Stimulated activated memory B cell treated with anti-CD40 and anti-IgM and Interleukin-4, amounts not matched to agents 10 μg/mL and 1 μg/mL and 100 μg/mL, for 72 hours (primary cell): ENCODE measurements around the gene SYT8.
"Not testable (repeated sequence)": the region's sequence is repeated elsewhere in the genome, so short reads cannot be mapped to it uniquely, and the experiment has no call there.

Source experiments
- ATAC-seq: fragments of 150-1000 bp; cut with Tn5 transposase; 2 replicates; pipeline ENCODE4 v1.10.0; 2021
- H3K27ac Mint-ChIP-seq: one replicate; pipeline ENCODE4 v1.8.0; 2022; ENCODE audit warnings: mild to moderate bottlenecking, mixed read lengths
- H3K27me3 Mint-ChIP-seq: one replicate; pipeline ENCODE4 v1.8.0; 2022; ENCODE audit warnings: mixed read lengths
- H3K36me3 Mint-ChIP-seq: one replicate; pipeline ENCODE4 v1.8.0; 2022; ENCODE audit warnings: mixed read lengths
- H3K4me1 Mint-ChIP-seq: one replicate; pipeline ENCODE4 v1.8.0; 2022; ENCODE audit warnings: mixed read lengths
- H3K4me3 Mint-ChIP-seq: one replicate; pipeline ENCODE4 v1.8.0; 2022; ENCODE audit warnings: mild to moderate bottlenecking, moderate library complexity, mixed read lengths
- H3K9me3 Mint-ChIP-seq: one replicate; pipeline ENCODE4 v1.8.0; 2022; ENCODE audit warnings: mixed read lengths

Gene SYT8

GRCh38 chr11:1834779-1835670, at the start of gene SYT8:
Gene SYT8, plus strand, starts transcription at chr11:1834990. Its CDS starts 116 bp downstream, at chr11:1835106.
- Mint-ChIP-seq H3K4me3 (no peak within 1 kb of the TSS), H3K4me1 (peaks cover 21% of the 10 kb centered on the region), H3K9me3 (no peaks in the 10 kb centered on the region)

GRCh38 chr11:1785749-1786413, 48.9 kb upstream of the SYT8 start:
- H3K9me3 Mint-ChIP-seq, result no peaks in the 10 kb centered on the region
- H3K36me3 Mint-ChIP-seq, result no peaks in the 10 kb centered on the region
- peaks cover 19% of the 10 kb centered on the region for H3K4me1 Mint-ChIP-seq
- H3K27ac Mint-ChIP-seq, result no peak overlapping the region
- H3K4me3 Mint-ChIP-seq, result no peak overlapping the region
- no peaks in the 10 kb centered on the region for H3K27me3 Mint-ChIP-seq
- no peak for ATAC-seq

More at GRCh38 chr11:1834779-1835670, at the start of gene SYT8:
- Mint-ChIP-seq H3K27me3 (peaks cover 42% of the 10 kb centered on the region), H3K36me3 (no peaks in the 10 kb centered on the region), H3K27ac (no peak within 1 kb of the TSS)
- ATAC-seq, result no peak

GRCh38 chr11:1786466-1786865, 48.3 kb upstream of the SYT8 start:
- Mint-ChIP-seq H3K4me3 (no peak overlapping the region), H3K27ac (no peak overlapping the region), H3K36me3 (no peaks in the 10 kb centered on the region), H3K9me3 (no peaks in the 10 kb centered on the region), H3K4me1 (peaks cover 13% of the 10 kb centered on the region), H3K27me3 (no peaks in the 10 kb centered on the region)
- no peak for ATAC-seq

- Mint-ChIP-seq H3K27ac (no peak overlapping the region), H3K36me3 (no peaks in the 10 kb centered on the region), H3K9me3 (peaks cover 2% of the 10 kb centered on the region), H3K4me3 (no peak overlapping the region), H3K27me3 (peaks cover 42% of the 10 kb centered on the region), H3K4me1 (peaks cover 5% of the 10 kb centered on the region)
- ATAC-seq, result no peak
These were observed 42.9 kb upstream of the SYT8 start for GRCh38 chr11:1791912-1792311.

- Mint-ChIP-seq H3K36me3 (no peaks in the 10 kb centered on the region), H3K27ac (no peak overlapping the region), H3K9me3 (peaks cover 2% of the 10 kb centered on the region), H3K27me3 (peaks cover 48% of the 10 kb centered on the region), H3K4me1 (peaks cover 5% of the 10 kb centered on the region), H3K4me3 (no peak overlapping the region)
- no peak for ATAC-seq
These were observed 42.3 kb upstream of the SYT8 start for GRCh38 chr11:1792461-1792860.

GRCh38 chr11:1793081-1793480, 41.7 kb upstream of the SYT8 start:
- Mint-ChIP-seq H3K4me1 (peaks cover 5% of the 10 kb centered on the region), H3K36me3 (no peaks in the 10 kb centered on the region), H3K4me3 (no peak overlapping the region)

GRCh38 chr11:1796413-1797011, 38.3 kb upstream of the SYT8 start:
- Mint-ChIP-seq H3K4me1 (peaks cover 5% of the 10 kb centered on the region), H3K27me3 (peaks cover 70% of the 10 kb centered on the region), H3K27ac (no peak overlapping the region), H3K4me3 (no peak overlapping the region), H3K36me3 (no peaks in the 10 kb centered on the region), H3K9me3 (peaks cover 2% of the 10 kb centered on the region)
- no peak for ATAC-seq

More at GRCh38 chr11:1793081-1793480, 41.7 kb upstream of the SYT8 start:
- Mint-ChIP-seq H3K9me3 (peaks cover 2% of the 10 kb centered on the region), H3K27ac (no peak overlapping the region), H3K27me3 (peaks cover 52% of the 10 kb centered on the region)
- ATAC-seq, result no peak

- no peak overlapping the region for H3K27ac Mint-ChIP-seq
- H3K4me1 Mint-ChIP-seq, result peaks cover 3% of the 10 kb centered on the region
- H3K36me3 Mint-ChIP-seq, result no peaks in the 10 kb centered on the region
- no peak overlapping the region for H3K4me3 Mint-ChIP-seq
- peaks cover 73% of the 10 kb centered on the region for H3K27me3 Mint-ChIP-seq
- H3K9me3 Mint-ChIP-seq, result peaks cover under 1% of the 10 kb centered on the region
- ATAC-seq, result no peak
These were observed 37.2 kb upstream of the SYT8 start for GRCh38 chr11:1797391-1798125.

GRCh38 chr11:1803246-1803645, 31.5 kb upstream of the SYT8 start:
- Mint-ChIP-seq H3K27me3 (peaks cover 53% of the 10 kb centered on the region), H3K9me3 (no peaks in the 10 kb centered on the region), H3K36me3 (no peaks in the 10 kb centered on the region), H3K4me1 (no peaks in the 10 kb centered on the region), H3K4me3 (no peak overlapping the region), H3K27ac (no peak overlapping the region)
- ATAC-seq, result no peak

GRCh38 chr11:1803835-1804519, 30.8 kb upstream of the SYT8 start:
- ATAC-seq, H3K9me3 Mint-ChIP-seq: not testable (repeated sequence)

GRCh38 chr11:1805525-1805924, 29.3 kb upstream of the SYT8 start:
- Mint-ChIP-seq H3K9me3 (no peaks in the 10 kb centered on the region), H3K4me1 (no peaks in the 10 kb centered on the region), H3K36me3 (no peaks in the 10 kb centered on the region), H3K27ac (no peak overlapping the region), H3K4me3 (no peak overlapping the region), H3K27me3 (peaks cover 57% of the 10 kb centered on the region)
- ATAC-seq, result no peak

More at GRCh38 chr11:1803835-1804519, 30.8 kb upstream of the SYT8 start:
- H3K27me3 Mint-ChIP-seq, result peaks cover 47% of the 10 kb centered on the region
- not testable (repeated sequence) for H3K4me1 Mint-ChIP-seq, H3K4me3 Mint-ChIP-seq, H3K27ac Mint-ChIP-seq, H3K36me3 Mint-ChIP-seq

- no peaks in the 10 kb centered on the region for H3K9me3 Mint-ChIP-seq
- peaks cover 48% of the 10 kb centered on the region for H3K27me3 Mint-ChIP-seq
These were observed 27.4 kb upstream of the SYT8 start for GRCh38 chr11:1807264-1807995.

GRCh38 chr11:1810761-1811160, 24.0 kb upstream of the SYT8 start:
- Mint-ChIP-seq H3K4me1 (no peaks in the 10 kb centered on the region), H3K36me3 (peaks cover 6% of the 10 kb centered on the region), H3K9me3 (peaks cover 4% of the 10 kb centered on the region), H3K27ac (no peak overlapping the region), H3K27me3 (peaks cover 39% of the 10 kb centered on the region), H3K4me3 (no peak overlapping the region)
- no peak for ATAC-seq

More at GRCh38 chr11:1807264-1807995, 27.4 kb upstream of the SYT8 start:
- Mint-ChIP-seq H3K4me1 (no peaks in the 10 kb centered on the region), H3K36me3 (no peaks in the 10 kb centered on the region), H3K27ac (no peak overlapping the region), H3K4me3 (no peak overlapping the region)
- no peak for ATAC-seq

GRCh38 chr11:1812274-1812673, 22.5 kb upstream of the SYT8 start:
- H3K4me3 Mint-ChIP-seq, result no peak overlapping the region
- no peak for ATAC-seq
- peaks cover 4% of the 10 kb centered on the region for H3K9me3 Mint-ChIP-seq
- H3K27ac Mint-ChIP-seq, result no peak overlapping the region
- no peaks in the 10 kb centered on the region for H3K4me1 Mint-ChIP-seq
- peaks cover 6% of the 10 kb centered on the region for H3K36me3 Mint-ChIP-seq
- peaks cover 39% of the 10 kb centered on the region for H3K27me3 Mint-ChIP-seq
